Stimulated activated CD8-positive, alpha-beta memory T cell treated with anti-CD3 and anti-CD28 coated beads, Interleukin-7, amount 100 ng/mL, for 24 hours (primary cell): ENCODE measurements around the gene INTS1.
A peak's percentile ranks its signal among the peaks of the same experiment; 100 is the strongest.

ENCODE experiments used
- DNase-seq: peaks from one replicate; pipeline ENCODE4 v3.0.0-alpha.2; 2020; ENCODE audit warnings: low read depth

INTS1 gene, protein sequence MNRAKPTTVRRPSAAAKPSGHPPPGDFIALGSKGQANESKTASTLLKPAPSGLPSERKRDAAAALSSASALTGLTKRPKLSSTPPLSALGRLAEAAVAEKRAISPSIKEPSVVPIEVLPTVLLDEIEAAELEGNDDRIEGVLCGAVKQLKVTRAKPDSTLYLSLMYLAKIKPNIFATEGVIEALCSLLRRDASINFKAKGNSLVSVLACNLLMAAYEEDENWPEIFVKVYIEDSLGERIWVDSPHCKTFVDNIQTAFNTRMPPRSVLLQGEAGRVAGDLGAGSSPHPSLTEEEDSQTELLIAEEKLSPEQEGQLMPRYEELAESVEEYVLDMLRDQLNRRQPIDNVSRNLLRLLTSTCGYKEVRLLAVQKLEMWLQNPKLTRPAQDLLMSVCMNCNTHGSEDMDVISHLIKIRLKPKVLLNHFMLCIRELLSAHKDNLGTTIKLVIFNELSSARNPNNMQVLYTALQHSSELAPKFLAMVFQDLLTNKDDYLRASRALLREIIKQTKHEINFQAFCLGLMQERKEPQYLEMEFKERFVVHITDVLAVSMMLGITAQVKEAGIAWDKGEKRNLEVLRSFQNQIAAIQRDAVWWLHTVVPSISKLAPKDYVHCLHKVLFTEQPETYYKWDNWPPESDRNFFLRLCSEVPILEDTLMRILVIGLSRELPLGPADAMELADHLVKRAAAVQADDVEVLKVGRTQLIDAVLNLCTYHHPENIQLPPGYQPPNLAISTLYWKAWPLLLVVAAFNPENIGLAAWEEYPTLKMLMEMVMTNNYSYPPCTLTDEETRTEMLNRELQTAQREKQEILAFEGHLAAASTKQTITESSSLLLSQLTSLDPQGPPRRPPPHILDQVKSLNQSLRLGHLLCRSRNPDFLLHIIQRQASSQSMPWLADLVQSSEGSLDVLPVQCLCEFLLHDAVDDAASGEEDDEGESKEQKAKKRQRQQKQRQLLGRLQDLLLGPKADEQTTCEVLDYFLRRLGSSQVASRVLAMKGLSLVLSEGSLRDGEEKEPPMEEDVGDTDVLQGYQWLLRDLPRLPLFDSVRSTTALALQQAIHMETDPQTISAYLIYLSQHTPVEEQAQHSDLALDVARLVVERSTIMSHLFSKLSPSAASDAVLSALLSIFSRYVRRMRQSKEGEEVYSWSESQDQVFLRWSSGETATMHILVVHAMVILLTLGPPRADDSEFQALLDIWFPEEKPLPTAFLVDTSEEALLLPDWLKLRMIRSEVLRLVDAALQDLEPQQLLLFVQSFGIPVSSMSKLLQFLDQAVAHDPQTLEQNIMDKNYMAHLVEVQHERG (N-terminal part only)

DNA sequence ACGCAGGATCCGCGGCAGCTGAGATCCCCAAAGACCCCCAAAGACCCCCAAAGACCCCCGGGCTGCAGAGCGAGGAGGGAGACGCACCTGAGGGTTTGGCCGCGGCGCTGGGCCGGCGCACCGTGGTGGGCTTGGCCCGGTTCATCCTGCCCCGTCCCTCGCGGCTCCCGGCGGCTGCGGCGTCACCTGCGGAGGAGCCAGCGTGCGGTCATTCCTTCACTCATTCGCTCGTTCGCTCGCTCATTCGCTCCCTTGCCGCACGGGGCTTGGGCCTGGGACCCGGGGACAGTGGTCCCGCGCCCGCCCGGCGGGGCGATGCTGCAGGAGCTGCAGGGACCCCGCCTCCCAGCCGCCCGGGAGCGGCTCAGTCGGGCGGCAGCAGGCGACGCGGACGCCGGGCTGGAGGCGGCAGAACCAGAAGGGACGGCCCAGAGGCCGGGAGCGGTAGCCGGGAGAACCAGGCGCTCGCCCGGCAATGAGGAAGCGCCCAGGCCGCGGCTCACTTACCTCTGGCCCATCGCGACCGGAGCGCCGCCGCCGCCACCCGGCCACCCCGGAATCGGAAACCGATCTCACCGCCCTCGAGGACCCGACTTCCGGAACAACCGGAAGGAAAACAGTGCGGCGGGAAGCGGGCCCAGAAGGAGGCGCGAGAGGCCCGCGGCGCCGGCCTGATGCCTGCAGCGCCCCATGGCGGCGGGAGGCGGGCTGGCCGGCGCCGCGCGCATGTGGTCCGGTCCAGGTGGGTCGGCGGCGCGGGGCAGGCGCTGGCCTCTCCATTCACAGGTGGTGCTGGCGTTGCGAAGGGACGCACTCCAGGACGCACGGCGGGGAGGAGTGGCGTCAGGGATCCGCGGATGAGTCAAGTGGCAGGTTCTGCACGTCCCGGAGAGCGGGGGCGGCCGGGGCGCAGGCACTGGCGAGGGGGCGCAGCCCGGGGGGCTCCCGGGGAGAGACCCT, at the start of gene INTS1:
INTS1 (minus strand) TSS at position 574 of the 960 bp plus-strand sequence; CDS start at position 145, 429 bp downstream.
- DNase-seq = peak; percentile 81

DNA sequence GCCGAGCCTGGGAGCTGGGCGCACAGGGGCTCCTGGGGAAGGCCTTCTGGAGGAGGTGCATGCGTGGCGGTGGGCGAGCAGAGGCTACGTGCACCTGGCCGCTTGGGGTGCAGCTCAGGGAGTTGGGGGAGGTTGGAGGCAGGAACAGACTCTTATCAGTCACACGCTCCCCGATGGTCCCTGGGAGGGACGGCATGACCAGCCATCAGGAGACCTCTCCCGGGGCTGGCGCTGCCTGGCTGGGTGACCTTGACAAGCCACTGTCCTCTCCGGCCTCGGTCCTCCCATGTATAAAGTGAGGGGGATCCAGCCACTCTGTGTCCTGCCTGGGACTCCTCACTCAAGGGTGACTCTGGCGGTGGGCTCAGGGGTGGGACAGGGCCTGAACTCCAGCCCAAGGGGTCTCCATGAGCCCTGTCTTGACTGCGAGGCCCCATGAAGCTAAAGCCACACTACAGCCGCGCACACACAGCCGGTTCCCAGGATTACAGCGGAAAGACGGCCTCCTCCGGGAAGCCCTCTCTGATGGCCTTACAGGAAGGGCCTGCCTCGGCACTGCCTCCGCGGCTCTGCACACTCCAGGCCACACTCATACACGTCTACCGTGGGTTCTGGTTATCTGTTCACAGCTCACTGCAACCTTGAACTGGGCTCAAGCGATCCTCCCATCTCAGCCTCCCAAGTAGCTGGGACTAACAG, 49.5 kb upstream of the INTS1 start:
- DNase-seq = no peak

DNA sequence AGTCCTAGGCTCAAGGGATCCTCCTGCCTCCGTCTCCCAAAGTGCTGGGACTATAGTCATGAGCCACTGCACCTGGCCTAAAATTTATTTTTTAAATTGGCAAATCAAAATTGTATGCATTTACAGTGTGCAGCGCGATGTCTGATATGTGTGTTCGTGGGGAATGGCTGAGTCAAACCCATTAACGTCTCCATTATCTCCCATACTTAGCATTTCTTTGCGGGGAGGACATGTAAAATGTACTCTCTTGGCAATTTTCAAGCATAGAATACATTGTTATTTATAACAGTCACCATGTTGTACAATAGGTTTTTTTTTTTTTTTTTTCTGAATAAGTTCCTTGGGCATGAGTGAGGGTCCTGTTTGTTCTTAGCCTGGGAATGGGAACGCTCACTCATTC, 48.0 kb upstream of the INTS1 start:
- no peak for DNase-seq

DNA sequence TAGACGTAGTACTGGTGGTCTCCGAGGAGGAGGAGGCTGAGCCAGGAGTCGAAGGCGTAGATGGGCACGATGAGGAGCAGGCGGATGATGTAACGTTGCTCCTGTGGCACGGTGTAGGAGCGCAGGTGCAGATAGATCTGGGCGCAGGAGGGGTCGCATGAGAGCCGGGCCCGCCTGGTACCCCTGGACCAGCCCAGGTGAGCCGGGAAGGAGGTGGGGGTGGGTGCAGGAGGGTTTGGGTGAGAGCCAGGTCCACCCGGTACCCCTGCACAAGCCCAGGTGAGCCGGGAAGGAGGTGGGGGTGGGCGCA, 46.6 kb upstream of the INTS1 start:
- DNase-seq = no peak

DNA sequence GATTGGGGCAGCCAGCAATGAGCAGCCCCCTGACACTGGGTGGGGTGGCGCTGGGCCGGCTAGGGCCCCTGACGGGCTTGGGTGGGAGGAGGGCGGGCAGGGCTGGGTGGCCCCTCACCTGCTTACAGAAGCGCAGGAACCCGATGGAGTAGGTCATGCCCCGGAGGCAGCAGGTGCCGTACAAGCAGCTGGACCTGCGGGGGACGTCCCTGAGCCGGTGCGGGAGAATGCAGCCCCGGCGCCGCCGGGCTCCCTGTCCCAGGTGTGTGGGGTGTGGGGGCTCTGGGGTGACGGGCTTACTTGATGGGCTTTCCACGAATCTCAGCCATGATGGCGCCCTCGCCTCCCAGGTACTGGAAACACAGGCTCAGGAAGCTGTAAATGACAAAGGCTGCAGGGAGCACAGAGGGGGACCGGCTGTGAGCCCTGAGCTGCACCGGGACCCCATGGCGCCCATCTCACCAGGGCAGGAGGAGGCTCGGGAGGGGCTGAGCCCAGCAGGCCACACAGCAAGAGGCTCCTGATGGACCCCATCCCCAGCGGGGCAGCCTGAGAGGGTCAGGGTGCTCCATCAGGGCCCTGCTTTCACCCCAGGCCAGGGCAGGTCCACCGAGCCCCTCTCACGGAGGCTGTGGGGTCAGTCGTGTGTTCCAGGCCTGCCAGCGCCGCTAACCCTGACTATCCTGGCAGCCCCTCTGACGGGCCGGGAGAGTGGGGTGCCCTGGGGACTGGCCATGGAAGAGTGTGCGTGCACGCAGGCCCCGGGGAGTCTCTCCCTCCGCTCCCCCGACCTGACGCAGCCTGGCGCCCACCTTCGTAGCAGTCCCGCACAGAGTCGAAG, 46.0 kb upstream of the INTS1 start:
- no peak for DNase-seq

DNA sequence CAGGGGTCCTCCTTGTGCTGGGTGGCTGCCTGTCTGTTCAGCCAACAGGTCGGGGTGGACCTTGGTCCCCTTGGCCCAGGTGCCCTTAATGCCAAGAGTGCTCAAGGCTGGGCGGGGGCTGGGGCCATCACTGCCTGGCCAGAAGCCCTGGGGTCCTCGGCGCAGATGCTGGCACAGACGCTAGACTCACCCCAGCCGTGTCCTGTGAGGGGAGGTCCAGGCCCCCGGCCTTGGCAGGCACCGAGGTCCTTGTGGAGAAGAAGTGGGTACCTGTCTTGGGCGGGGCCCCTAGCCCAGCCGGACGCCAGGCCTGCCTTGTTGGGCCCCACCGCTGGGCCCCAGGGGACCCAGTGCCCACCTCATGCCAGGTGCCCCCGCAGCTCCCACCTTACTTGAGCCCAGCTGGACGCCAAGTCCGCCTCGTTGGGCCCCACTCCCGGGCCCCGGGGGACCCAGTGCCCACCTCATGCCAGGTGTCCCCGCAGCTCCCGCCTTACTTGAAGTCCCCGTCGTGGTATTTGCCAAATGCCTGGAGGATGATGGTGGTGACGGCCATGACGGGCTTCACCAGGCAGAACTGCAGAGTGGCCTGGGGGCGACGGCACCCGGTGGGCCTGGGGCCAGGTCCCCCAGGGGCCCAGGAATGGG, 45.3 kb upstream of the INTS1 start:
- no peak for DNase-seq

DNA sequence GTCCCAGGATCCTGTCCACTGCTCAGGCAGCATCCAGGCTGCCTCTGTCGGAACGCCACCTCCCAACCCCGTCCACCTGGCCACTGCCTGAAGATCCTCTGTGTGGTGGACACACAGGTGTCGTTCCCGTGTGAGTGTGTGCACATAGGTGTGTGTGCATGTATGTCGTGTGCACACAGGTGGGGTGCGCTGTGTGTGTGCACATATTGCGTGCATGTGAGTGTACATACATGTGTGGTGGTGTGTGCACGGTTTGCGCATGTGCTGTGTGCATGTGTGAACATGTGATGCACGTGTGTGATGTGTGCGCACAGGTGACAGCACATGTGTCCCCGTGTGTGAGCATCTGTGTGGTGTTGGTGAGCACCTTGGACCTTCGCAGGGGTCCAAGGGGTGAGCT, 44.8 kb upstream of the INTS1 start:
- no peak for DNase-seq

DNA sequence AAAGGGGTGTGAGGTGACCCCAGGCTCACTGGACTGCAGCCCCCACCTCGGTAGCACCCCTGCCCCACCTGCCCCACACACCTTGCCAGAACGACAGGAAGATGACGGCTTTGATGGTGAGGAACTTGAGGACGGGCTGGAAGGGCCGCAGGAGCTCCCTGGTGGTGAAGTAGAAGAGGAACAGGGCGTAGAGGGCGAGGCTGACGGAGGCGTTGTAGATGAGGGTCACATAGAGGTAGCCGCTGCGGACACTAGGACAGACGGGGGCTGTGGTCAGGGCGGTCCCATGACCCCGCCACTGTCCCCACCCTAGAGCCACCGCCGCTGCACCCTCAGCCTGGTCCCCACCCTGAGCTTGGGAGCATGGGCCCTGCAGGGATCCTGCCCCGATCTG, 44.2 kb upstream of the INTS1 start:
- DNase-seq = no peak

DNA sequence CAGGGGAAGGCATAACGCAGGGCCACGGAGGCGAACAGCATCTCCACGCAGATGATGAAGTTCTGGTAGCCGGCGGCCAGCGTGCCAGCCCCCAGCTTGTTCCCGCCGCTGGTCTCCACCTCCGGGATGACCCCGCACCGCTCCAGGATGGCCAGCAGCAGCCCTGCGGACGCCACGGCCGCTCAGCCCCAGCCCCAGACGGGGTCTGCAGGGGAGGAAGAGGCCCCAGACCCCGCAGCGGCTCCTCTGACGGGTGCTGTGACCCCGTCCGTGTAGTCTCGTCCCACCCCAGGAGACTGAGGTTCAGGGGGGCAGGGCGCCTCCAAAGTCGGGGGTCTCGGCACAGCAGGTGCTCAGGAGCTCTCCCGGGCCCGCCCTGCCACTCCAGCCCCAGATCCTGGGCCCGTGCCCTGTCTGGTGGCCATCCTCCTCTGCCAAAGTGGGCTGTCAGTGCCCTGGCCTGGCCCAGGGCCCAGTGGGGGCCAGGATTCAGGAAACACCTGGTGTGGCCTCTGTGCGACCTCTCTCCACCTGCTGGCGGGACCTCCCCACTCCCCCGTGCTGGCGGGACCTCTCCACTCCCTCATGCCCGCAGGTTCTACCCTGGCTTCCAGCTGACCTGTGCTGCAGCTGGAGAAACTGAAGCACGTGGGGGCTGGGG, 43.7 kb upstream of the INTS1 start:
- DNase-seq = no peak

DNA sequence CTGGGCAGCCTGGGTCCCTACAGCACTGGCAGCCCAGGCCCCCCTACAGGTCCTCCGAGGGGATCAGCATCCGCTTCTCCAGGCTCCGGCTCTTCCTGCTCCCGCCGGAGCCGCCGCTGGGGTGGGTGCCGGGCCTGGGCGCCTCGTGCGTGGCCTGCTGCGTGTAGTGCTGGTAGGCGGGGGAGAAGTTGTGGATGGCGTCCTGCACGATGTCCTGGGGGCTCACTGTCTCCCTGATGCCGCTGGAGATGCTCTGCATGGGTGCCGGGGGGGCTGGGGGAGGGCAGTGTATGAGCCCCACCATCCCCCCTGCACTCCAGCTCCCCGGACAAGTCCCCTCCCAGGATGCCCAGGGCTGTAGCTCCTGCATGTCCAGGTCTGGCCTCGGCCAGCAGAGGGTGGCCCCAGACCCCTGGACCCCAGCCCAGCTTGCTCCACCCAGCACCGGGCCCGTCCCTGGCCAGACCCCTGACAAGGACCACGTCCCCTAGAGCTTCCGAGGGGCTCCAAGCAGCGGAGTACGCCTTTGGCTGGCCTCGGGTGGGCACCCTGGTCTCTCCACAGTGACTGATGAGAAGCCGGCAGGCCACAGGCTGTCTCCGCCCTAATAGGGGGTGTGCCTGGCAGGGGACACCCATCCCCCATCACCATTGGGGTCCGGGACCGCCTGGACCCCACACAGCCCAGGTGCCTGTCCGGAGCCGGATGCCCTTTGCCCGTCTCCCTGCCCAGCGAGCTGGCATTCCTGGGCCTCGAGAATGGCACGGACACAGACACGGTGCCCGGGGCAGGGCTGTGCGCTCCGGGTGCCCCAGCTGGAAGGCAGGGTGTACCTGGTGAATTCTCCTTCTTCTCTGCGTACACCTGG, 43.0 kb upstream of the INTS1 start:
- no peak for DNase-seq

DNA sequence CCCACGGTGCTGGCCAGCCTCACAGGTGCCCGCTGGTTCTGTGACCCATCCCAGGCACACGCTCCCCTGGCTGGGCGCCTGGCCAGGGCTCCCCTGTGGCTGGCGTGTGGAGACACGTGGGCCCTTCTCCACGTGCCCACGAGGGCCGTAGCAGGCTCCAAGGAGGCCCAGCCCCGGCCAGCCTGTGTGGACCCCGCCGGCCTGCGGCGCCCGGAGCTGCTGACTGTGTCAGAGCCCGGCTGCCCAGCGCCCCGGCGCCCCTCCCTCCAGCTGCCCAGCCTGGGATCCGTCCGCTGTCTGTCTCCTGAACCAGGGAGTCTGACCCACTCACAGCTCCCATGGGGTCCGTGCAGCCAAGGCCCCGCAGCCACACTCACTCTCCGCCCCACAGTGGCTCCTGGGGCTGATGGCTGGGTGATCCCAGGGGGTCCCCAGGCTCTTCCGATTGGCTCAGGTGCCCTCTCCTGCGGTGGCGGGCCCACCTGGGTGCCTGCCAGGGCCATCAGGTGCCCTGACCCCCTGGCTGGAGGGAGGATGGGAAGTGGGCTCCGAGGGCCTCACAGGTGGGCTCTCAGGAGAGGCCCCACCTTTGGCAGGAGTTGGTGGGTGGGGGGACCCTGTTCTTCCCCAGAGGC, 42.2 kb upstream of the INTS1 start:
- no peak for DNase-seq

DNA sequence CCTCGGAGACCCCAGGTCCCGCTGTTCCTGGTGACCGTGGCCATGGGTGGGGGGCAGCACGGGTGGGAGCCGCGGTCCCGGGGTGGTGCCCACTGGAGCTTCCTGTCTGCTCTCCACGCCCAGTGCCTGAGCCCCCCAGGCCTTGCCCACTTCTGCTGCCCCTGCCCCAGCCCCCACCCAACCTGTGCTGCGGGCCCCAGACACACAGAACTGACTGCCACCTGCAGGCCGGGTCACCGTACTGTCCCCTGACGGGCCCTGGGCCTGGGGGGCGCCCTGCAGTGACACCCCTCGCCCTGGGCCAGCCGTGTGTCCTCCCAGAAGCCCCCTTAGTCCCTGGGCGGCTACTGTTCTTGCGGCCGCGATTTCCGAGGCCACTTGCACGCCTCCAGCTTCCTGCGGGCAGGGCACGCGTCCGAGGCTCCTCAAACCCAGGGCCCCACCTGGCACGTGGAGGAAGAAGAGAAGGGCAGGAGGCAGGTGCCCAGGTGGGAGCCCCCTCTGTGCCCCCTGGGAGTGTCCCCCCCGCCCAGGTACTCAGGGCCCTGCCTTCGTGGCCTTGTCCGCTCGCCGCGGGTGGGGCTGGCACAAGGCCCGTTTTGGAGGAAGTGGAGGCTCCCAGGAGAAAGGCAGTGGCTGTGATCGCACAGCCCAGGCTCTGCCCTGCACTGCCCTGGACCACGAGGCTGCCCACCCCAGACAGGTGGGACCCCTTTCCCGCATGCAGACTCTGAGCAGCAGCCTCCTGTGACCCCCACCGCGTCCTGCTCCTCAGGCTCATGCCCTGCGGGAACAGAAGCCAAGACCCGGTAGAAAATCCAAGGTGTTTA, 41.4 kb upstream of the INTS1 start:
- no peak for DNase-seq

DNA sequence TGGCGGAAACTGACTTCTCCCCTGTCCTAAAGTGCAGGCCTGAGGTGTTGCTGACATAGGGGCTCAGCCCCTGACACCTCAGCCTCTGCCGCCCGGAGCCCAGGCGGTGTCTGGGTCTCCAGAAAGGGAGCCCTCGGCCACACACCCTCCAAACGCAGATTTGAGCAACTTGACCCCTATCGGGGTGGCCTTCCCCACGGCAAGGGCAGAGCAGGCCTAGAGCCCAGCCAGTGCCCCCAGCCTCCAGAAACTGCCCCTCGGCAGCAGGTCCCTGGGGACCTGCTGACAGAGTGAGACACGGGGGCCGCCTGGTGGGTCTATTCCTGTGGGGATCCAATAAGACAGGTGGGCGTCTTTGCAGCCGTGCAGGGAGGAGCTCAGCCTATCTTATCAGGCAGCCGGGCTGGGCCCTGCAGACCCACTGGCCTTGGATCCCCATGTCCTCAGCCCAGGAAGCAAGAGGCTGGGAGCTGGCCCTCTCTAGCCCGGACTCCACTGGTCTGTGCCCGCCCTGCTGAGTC, 40.8 kb upstream of the INTS1 start:
- DNase-seq = no peak

DNA sequence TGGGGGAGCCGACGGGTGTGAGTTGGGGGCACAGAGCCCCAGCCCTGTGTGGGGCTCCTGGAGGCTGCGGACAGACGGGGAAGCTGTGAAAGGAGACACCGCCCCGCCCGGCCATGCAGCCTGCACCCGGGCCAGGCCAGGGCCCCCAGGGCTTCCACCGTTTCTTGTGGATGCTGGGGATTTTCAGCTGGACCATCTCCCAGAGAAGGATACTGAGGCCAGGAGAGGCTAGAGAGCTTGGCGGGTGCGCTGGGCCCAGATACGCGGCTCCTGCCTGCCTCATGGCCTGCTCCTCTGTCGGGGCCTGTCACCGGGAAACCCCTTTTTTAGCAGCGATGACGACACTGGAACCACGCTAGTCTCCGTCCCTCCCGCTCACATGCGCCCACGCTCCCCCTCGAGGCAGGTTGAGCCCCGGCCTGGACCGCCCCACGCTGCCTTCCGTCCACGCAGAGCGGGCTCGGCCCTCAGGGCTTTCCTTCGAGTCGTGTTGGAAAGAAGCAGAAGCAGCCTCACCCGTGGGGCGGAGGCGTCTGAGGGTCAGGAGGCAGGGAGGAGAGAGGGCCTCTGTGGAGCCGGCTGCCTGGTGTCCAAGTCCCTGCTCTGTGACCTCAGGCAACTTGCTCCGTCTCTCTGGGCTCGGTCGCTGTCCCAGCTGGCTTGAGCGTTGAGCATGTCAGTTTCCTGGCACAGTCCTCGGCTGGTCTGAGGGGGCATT, 40.1 kb upstream of the INTS1 start:
- no peak for DNase-seq

DNA sequence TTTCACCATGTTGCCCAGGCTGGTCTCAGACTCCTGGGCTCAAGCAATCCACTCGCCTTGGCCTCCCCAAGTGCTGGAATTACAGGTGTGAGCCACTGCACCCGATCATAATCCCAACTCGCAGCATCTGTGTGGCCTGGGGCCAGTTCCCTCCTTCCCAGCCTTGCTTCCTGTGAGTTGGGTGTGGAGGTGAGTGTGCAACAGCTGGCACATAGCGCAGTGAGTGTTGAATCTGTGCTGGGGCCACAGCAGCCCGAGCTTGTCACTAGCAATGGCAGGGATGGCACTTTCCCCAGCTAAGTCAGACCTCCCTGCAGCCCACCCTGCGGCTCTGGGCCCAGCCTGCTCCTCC, 39.6 kb upstream of the INTS1 start:
- no peak for DNase-seq
